PC-3 (cell line): ENCODE results near the gene RPS21. TPM values are rescaled to one million over a fixed set of nuclear protein-coding genes. Genes with fewer than 3 reads are reported as not detected.

ENCODE experiments used
- ATAC-seq: fragments of 200-7000 bp; cut with Tn5 transposase; 2 replicates; pipeline ENCODE4 v1.9.1; 2020; ENCODE audit warnings: mild to moderate bottlenecking, moderate library complexity
- BruUV-seq: library from RNA; stranded (reverse); fragments of 400-500 nt; replicated peaks from 2 replicates; lab custom pipeline; 2021; lab: Mats Ljungman, UMichigan
- CTCF ChIA-PET: fragments of 300-600 bp; sonication (Branson Sonifier 250); formaldehyde crosslinking; loops from one replicate; lab custom pipeline; 2022; ENCODE audit warnings: antibody characterized with exemption; lab: Charles Lee
- POLR2A ChIA-PET: fragments of 300-600 bp; sonication (Branson Sonifier 250); formaldehyde crosslinking; loops from one replicate; lab custom pipeline; 2022; ENCODE audit warnings: antibody characterized with exemption; ENCODE audit not compliant: unreplicated experiment; lab: Charles Lee
- DNase-seq: peaks from one replicate; pipeline ENCODE4 v3.0.0-alpha.2; 2015
- H2AFZ ChIP-seq: fragments of 300-600 bp; sonication (generic); 2 replicates; pipeline ENCODE4 v1.6.0; 2016; ENCODE audit warnings: antibody characterized with exemption, low read length
- H3F3A ChIP-seq: fragments of 300-600 bp; sonication (generic); one replicate; pipeline ENCODE4 v1.6.0; 2017; ENCODE audit warnings: antibody characterized with exemption, low read length, control low read depth, mild to moderate bottlenecking; ENCODE audit not compliant: unreplicated experiment
- H3K27ac ChIP-seq: fragments of 300-600 bp; sonication (generic); 2 replicates; pipeline ENCODE4 v1.5.1; 2016; ENCODE audit warnings: mild to moderate bottlenecking, low read length
- H3K27me3 ChIP-seq: fragments of 300-600 bp; sonication (generic); 2 replicates; pipeline ENCODE4 v1.6.1; 2016; ENCODE audit warnings: low read length, mixed read lengths
- H3K36me3 ChIP-seq: fragments of 300-600 bp; sonication (generic); 2 replicates; pipeline ENCODE4 v1.6.1; 2016; ENCODE audit warnings: low read depth, mixed run types, low read length, mixed read lengths
- H3K4me1 ChIP-seq: fragments of 300-600 bp; sonication (generic); 2 replicates; pipeline ENCODE4 v1.5.1; 2016; ENCODE audit warnings: low read length; ENCODE audit not compliant: insufficient read depth
- H3K4me2 ChIP-seq: fragments of 300-600 bp; sonication (generic); 2 replicates; pipeline ENCODE4 v1.6.0; 2016; ENCODE audit warnings: low read length
- H3K4me3 ChIP-seq: fragments of 300-600 bp; sonication (generic); 2 replicates; pipeline ENCODE4 v1.5.1; 2016; ENCODE audit warnings: mild to moderate bottlenecking, low read length, mixed read lengths
- H3K79me2 ChIP-seq: fragments of 300-600 bp; sonication (generic); 2 replicates; pipeline ENCODE4 v1.6.1; 2017; ENCODE audit warnings: low read length, mixed read lengths
- H3K9ac ChIP-seq: fragments of 300-600 bp; sonication (generic); 2 replicates; pipeline ENCODE4 v1.6.0; 2016; ENCODE audit warnings: mild to moderate bottlenecking, low read length
- H3K9me2 ChIP-seq: fragments of 300-600 bp; sonication (generic); replicated peaks from 2 replicates; pipeline ENCODE4 v1.6.1; 2016; ENCODE audit warnings: mixed run types, low read length, mixed read lengths
- H3K9me3 ChIP-seq: fragments of 300-600 bp; sonication (generic); 2 replicates; pipeline ENCODE4 v1.6.1; 2016; ENCODE audit warnings: low read length, mixed read lengths
- H4K20me1 ChIP-seq: fragments of 300-600 bp; sonication (generic); 2 replicates; pipeline ENCODE4 v1.6.1; 2016; ENCODE audit warnings: low read length, mixed read lengths
- CTCF ChIP-seq: fragments of 300-600 bp; sonication (generic); conservative IDR thresholded peaks from 2 replicates; pipeline ENCODE4 v1.5.1; 2017; ENCODE audit warnings: antibody characterized with exemption, low read depth, mild to moderate bottlenecking, low read length
- EZH2 ChIP-seq: fragments of 300-600 bp; sonication (generic); IDR thresholded peaks from one replicate; pipeline ENCODE4 v1.6.1; 2017; ENCODE audit warnings: antibody characterized with exemption, mild to moderate bottlenecking, low read length; ENCODE audit not compliant: unreplicated experiment
- EZH2phosphoT487 ChIP-seq: fragments of 300-600 bp; sonication (generic); IDR thresholded peaks from 2 replicates; pipeline ENCODE4 v1.6.1; 2018; ENCODE audit warnings: mild to moderate bottlenecking, antibody characterized with exemption, low read length, borderline replicate concordance
- intact Hi-C: fragments of 100-400 bp; cut with micrococcal nuclease; formaldehyde crosslinking; loops from 2 replicates; pipeline ENCODE4 v1.9.0; 2023
- total RNA-seq: library from RNA; depleted of rRNA; stranded (reverse); fragments of >200 nt; gene quantifications from 2 replicates; pipeline ENCODE4 v1.2.3, GENCODE V29; 2014

Gene RPS21
- total RNA-seq, 1 experiment from 2014 or later, result 1,945 TPM

GRCh38 chr20:62359491-62360121 lies 27.3 kb upstream of the RPS21 start:
- no peaks in the 10 kb centered on the region for H3K9me3 ChIP-seq
- H3F3A ChIP-seq, result no peaks in the 10 kb centered on the region
- peak overlapping the region; percentile 93 for H3K27ac ChIP-seq
- ChIA-PET POLR2A (no interaction called here), CTCF (no interaction called here)
- no peaks in the 10 kb centered on the region for H3K9me2 ChIP-seq
- peaks cover 33% of the 10 kb centered on the region; the same call in 1 of the 2 replicates for H3K36me3 ChIP-seq
- no TSS peak for BruUV-seq
- peaks cover 90% of the 10 kb centered on the region for H3K79me2 ChIP-seq
- intact Hi-C loops, result no loop called here
- ATAC-seq (peak; percentile 20), DNase-seq (peak; percentile 91)
- peak overlapping the region; percentile 26; the same call in 1 of the 2 replicates for H3K4me3 ChIP-seq
- no peak overlapping the region for H2AFZ ChIP-seq
- peaks cover 95% of the 10 kb centered on the region for H3K4me1 ChIP-seq
- H4K20me1 ChIP-seq, result peaks cover 26% of the 10 kb centered on the region
- TF ChIP-seq CTCF (no peak), EZH2 (no peak), EZH2phosphoT487 (no peak)
- H3K27me3 ChIP-seq, result no peaks in the 10 kb centered on the region
- H3K4me2 ChIP-seq, result peak overlapping the region; percentile 79
- H3K9ac ChIP-seq, result peak overlapping the region; percentile 79

- DNase-seq (peak; percentile 40), ATAC-seq (peak; percentile 14)
- Histone ChIP-seq H3K9me3 (no peaks in the 10 kb centered on the region), H3K4me3 (peak overlapping the region; percentile 36), H3K79me2 (peaks cover 90% of the 10 kb centered on the region), H4K20me1 (peaks cover 36% of the 10 kb centered on the region), H3K4me1 (peaks cover 92% of the 10 kb centered on the region), H3K36me3 (peaks cover 20% of the 10 kb centered on the region; the same call in 1 of the 2 replicates), H3F3A (no peaks in the 10 kb centered on the region), H3K27ac (peak overlapping the region; percentile 73), H3K9me2 (no peaks in the 10 kb centered on the region), H3K9ac (peak overlapping the region; percentile 42), H3K4me2 (peak overlapping the region; percentile 89), H3K27me3 (no peaks in the 10 kb centered on the region), H2AFZ (no peak overlapping the region)
- POLR2A ChIA-PET, result interaction anchor here (0.6 to 0.8 kb wide), 3 partner anchors 25 to 241 kb away, joined by 3 to 5 read pairs (median 5); partner anchors contain the start of gene RPS21
- no TSS peak for BruUV-seq
- TF ChIP-seq CTCF (no peak), EZH2phosphoT487 (no peak), EZH2 (no peak)
- CTCF ChIA-PET, result interaction anchor here (0.8 kb wide), 1 partner anchor 21 kb away, joined by 3 read pairs; no protein-coding TSS in a partner anchor
- intact Hi-C loops, result no loop called here
These were observed 25.8 kb upstream of the RPS21 start for GRCh38 chr20:62360854-62361798.
